Tibial nerve (tissue), 4 donors: ENCODE measurements around the gene IL37. TPM values are rescaled to one million over a fixed set of nuclear protein-coding genes. Genes with fewer than 3 reads are reported as not detected.

ENCODE experiments used
- DNase-seq, 2 donors: peaks; one replicate each; pipeline ENCODE4 v3.0.0-alpha.2; 2019; ENCODE audit warnings: low spot score in 2 of 2
- H3K27ac ChIP-seq, 4 donors: fragments of 200-600 bp; sonication (generic) in 3 of 4; one replicate each; pipeline ENCODE4 v1.5.1; 2017 to 2019; ENCODE audit warnings: mild to moderate bottlenecking in 1 of 4
- H3K27me3 ChIP-seq, 2 donors: fragments of 200-600 bp; sonication (generic) in 1 of 2; one replicate each; pipeline versions ENCODE4 v1.5.1 to v1.6.0; 2017 to 2019
- H3K36me3 ChIP-seq, 3 donors: fragments of 200-600 bp; sonication (generic); one replicate each; pipeline ENCODE4 v1.5.1; 2018 to 2019
- H3K4me1 ChIP-seq, 4 donors: fragments of 200-600 bp; sonication (generic) in 3 of 4; one replicate each; pipeline ENCODE4 v1.5.1; 2017 to 2019
- H3K4me3 ChIP-seq, 4 donors: fragments of 200-600 bp; sonication (generic) in 3 of 4; one replicate each; pipeline ENCODE4 v1.5.1; 2017 to 2019; ENCODE audit warnings: mild to moderate bottlenecking in 1 of 4, moderate library complexity in 1 of 4
- H3K9me3 ChIP-seq, 4 donors: fragments of 200-600 bp; sonication (generic) in 3 of 4; one replicate each; pipeline ENCODE4 v1.5.1; 2017 to 2019
- EP300 ChIP-seq, 2 donors: sonication (generic); formaldehyde crosslinking; IDR thresholded peaks; one replicate each; pipeline ENCODE4 v1.6.1; 2017; ENCODE audit warnings: antibody characterized with exemption in 2 of 2, mild to moderate bottlenecking in 1 of 2
- POLR2A ChIP-seq, 2 donors: fragments of 450-650 bp; IDR thresholded peaks; one replicate each; pipeline ENCODE4 v1.6.1; 2017; ENCODE audit warnings: antibody characterized with exemption in 2 of 2, mild to moderate bottlenecking in 2 of 2, moderate library complexity in 2 of 2
- WGBS, 2 donors: methylation state at CpG; one replicate each; pipeline ENCODE4 v1.1.5; 2018; 5-methylcytosine and 5-hydroxymethylcytosine counted together
- total RNA-seq, 4 donors: library from RNA; depleted of rRNA; stranded (reverse); fragments of >200 nt; gene quantifications; one replicate each; pipeline ENCODE4 v1.1.0, GENCODE V29; 2016
- TF ChIP-seq, protein P1 (sequence below), 5 experiments: fragments of 200-600 bp in 3 of 5; fragments of 450-650 bp in 2 of 5; sonication (generic) in 3 of 5; IDR thresholded peaks; one replicate each; pipeline ENCODE4 v1.5.1; 2016 to 2019; ENCODE audit warnings: antibody characterized with exemption in 5 of 5, mild to moderate bottlenecking in 3 of 5, moderate library complexity in 2 of 5

Gene IL37
- total RNA-seq, 4 donors from 2014 or later, result not detected

DNA sequence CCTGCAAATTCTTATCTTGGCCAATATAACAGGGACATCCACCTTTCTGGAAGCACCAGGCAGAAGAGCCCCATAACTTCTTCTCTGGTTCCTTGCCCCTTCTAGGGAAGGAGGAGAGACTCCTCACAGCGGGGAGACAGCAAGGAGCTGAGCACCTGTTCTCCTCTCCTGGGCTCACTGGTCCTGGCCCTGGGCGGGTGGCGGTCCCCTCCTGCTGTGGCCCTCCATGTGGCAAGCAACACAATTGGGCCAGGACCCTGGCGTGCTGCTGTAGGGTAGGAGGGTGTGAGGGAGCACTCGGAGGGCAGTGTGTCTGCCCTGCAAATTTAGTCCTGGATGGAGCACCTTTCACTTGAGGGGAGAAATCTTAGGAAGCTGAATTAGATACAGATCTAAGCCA, 6.9 kb downstream of the IL37 start:
- Histone ChIP-seq H3K4me1 (no peaks in the 10 kb centered on the region), H3K27ac (no peak overlapping the region), H3K9me3 (no peaks in the 10 kb centered on the region), H3K36me3 (no peaks in the 10 kb centered on the region), H3K4me3 (no peak overlapping the region), H3K27me3 (no peaks in the 10 kb centered on the region)
- no peak for TF ChIP-seq POLR2A (IDR thresholded peaks at IDR 0.05)
- TF ChIP-seq, protein P1, sequence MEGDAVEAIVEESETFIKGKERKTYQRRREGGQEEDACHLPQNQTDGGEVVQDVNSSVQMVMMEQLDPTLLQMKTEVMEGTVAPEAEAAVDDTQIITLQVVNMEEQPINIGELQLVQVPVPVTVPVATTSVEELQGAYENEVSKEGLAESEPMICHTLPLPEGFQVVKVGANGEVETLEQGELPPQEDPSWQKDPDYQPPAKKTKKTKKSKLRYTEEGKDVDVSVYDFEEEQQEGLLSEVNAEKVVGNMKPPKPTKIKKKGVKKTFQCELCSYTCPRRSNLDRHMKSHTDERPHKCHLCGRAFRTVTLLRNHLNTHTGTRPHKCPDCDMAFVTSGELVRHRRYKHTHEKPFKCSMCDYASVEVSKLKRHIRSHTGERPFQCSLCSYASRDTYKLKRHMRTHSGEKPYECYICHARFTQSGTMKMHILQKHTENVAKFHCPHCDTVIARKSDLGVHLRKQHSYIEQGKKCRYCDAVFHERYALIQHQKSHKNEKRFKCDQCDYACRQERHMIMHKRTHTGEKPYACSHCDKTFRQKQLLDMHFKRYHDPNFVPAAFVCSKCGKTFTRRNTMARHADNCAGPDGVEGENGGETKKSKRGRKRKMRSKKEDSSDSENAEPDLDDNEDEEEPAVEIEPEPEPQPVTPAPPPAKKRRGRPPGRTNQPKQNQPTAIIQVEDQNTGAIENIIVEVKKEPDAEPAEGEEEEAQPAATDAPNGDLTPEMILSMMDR (IDR thresholded peaks at IDR 0.05), result no peak
- no peak for TF ChIP-seq EP300 (IDR thresholded peaks at IDR 0.05)
- no peak for DNase-seq
- 89 to 93% methylated on average over 5 of the region's 5 CpGs for WGBS, 2 donors

DNA sequence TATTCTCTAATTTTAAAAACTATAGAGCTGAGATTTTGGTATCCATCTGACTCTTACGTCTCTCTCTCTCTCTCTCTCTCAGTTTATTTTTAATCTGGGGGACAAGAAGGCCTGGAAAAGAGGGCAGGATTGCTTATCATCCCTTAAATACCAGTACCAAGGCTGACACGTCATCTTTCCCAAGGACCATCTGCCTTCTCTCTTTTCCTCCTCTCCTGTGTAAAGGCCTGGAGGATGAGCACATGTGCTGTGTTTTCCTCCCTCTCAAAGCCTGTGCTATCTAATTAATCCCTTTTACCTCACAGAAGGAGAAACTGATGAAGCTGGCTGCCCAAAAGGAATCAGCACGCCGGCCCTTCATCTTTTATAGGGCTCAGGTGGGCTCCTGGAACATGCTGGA, 7.3 kb downstream of the IL37 start:
- WGBS, 2 donors, result 81 to 97% methylated on average over 4 of the region's 4 CpGs
- no peaks in the 10 kb centered on the region for H3K36me3 ChIP-seq
- TF ChIP-seq, protein P1 (IDR thresholded peaks at IDR 0.05), result no peak
- no peak for TF ChIP-seq POLR2A (IDR thresholded peaks at IDR 0.05)
- TF ChIP-seq EP300 (IDR thresholded peaks at IDR 0.05), result no peak

DNA sequence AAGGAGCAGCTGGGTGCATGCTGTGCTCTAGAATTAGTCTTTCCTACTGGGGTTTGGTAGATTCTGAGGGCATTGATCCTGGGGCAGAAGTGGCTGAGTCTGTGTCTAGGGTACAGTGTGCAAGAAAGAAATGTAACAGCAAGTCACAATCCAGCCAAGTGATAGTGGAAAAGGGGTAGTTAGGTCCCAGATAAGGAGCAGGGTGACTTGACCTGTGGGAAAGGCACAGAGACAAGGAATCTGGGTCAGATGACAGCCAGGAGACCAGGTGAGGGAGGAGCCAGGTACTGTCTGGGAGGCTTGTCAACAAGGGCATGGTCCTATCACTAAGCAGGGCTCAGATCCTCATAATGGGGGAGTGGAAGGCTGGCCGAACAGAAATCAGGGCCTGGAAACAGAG, 8.1 kb downstream of the IL37 start:
- TF ChIP-seq, protein P1 (IDR thresholded peaks at IDR 0.05), result no peak
- TF ChIP-seq EP300 (IDR thresholded peaks at IDR 0.05) (no peak), POLR2A (IDR thresholded peaks at IDR 0.05) (no peak)
- Histone ChIP-seq H3K4me3 (no peak overlapping the region), H3K4me1 (no peaks in the 10 kb centered on the region), H3K36me3 (no peaks in the 10 kb centered on the region), H3K27me3 (no peaks in the 10 kb centered on the region), H3K27ac (no peak overlapping the region), H3K9me3 (no peaks in the 10 kb centered on the region)
- no peak for DNase-seq
- WGBS, 2 donors, result 56 to 75% methylated on average over 1 of the region's 1 CpG

More for the DNA sequence above, 7.3 kb downstream of the IL37 start:
- Histone ChIP-seq H3K27ac (no peak overlapping the region), H3K27me3 (no peaks in the 10 kb centered on the region), H3K4me3 (no peak overlapping the region), H3K4me1 (no peaks in the 10 kb centered on the region), H3K9me3 (no peaks in the 10 kb centered on the region)
- no peak for DNase-seq

DNA sequence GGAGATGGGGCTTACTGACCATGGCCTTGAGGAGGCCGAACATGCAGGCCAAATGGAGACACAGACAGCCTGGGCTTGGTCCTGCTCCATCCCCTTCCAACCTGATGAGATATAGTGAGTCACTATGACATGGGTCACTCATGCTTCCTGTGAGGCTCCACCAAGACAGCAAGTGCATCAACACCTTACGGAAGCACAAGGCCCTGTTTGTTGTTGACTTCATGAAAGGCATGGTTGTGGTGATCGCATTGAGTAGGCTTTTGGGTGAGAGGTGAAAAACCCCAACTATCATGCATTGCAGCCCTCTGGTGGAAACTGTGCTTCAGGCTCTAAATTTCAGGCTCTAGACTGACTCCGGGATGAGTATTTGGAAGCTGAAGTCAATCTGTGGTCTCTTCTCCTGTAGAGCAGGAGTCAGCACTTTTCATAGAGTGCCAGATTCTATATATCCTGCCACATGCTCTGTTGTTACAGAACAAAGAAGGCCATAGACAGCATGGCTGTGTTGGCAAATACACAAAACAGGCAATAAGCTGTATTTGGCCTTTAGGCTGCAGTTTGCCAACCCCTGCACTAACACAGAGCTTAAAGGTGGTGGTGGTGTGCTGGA, 10.1 kb downstream of the IL37 start:
- no peak for DNase-seq
- no peaks in the 10 kb centered on the region for H3K27me3 ChIP-seq
- no peaks in the 10 kb centered on the region for H3K9me3 ChIP-seq
- H3K36me3 ChIP-seq, result no peaks in the 10 kb centered on the region
- H3K4me3 ChIP-seq, result no peak overlapping the region
- H3K27ac ChIP-seq, result no peak overlapping the region
- TF ChIP-seq EP300 (IDR thresholded peaks at IDR 0.05), result no peak
- no peak for TF ChIP-seq POLR2A (IDR thresholded peaks at IDR 0.05)
- TF ChIP-seq, protein P1 (IDR thresholded peaks at IDR 0.05), result no peak
- no peaks in the 10 kb centered on the region for H3K4me1 ChIP-seq
- 36 to 67% methylated on average over 4 of the region's 4 CpGs for WGBS, 2 donors

DNA sequence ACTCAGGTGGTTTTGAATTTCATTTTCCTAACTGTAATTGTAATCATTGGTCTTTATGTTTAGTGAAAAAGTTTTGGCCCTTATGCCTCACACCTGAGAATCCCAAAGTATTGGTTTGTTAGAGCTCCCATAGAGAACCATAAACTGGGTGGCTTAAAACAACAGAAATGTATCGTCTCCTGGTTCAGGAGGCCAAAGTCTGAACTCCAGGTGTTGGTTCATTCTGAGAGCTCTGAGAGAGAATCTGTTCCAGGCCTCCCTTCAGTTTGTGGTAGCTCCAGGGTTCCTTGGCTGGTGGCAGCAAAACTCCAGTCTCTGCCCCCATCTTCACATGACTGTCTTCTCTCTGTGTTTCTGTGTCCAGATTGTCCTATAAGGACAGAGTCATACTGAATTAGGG, 11.0 kb downstream of the IL37 start:
- TF ChIP-seq POLR2A (IDR thresholded peaks at IDR 0.05), result no peak
- TF ChIP-seq EP300 (IDR thresholded peaks at IDR 0.05), result no peak
- TF ChIP-seq, protein P1 (IDR thresholded peaks at IDR 0.05), result no peak
- Histone ChIP-seq H3K36me3 (no peaks in the 10 kb centered on the region), H3K27ac (no peak overlapping the region), H3K4me1 (no peaks in the 10 kb centered on the region), H3K9me3 (no peaks in the 10 kb centered on the region), H3K4me3 (no peak overlapping the region), H3K27me3 (no peaks in the 10 kb centered on the region)
- DNase-seq, result no peak
- WGBS, 2 donors, result 71 to 82% methylated on average over 1 of the region's 1 CpG
